Inflammatory macrophage (primary cell): ENCODE data around the gene MRPL52.
"Not testable (repeated sequence)": the region's sequence is repeated elsewhere in the genome, so short reads cannot be mapped to it uniquely, and the experiment has no call there.

ENCODE experiments used
- DNase-seq, 2 donors: peaks; one replicate each; pipeline ENCODE4 v3.0.0-alpha.2; 2020 to 2022
- total RNA-seq, 18 experiments: gene quantifications; one replicate each; lab custom pipeline; 2026; ENCODE audit warnings: mixed read lengths in 6 of 18, inconsistent platforms in 2 of 18; lab: John Stamatoyannopoulos, UW

The MRPL52 gene
- total RNA-seq, result 15.2 to 38.3 (median 24.1) reads per million in 18 experiments

- DNase-seq, result peak; percentile 93 to 95
Observed at GRCh38 chr14:22829661-22830442, at the start of gene MRPL52. TSS of gene MRPL52 (plus strand) at chr14:22829887. CDS start at chr14:22829913, 26 bp downstream.

- DNase-seq, result no peak
Observed at GRCh38 chr14:22780105-22780679, 49.5 kb upstream of the MRPL52 start.

- DNase-seq, result no peak
Observed at GRCh38 chr14:22780941-22781300, 48.8 kb upstream of the MRPL52 start.

- DNase-seq, result no peak
Observed at GRCh38 chr14:22781301-22781991, 48.2 kb upstream of the MRPL52 start.

GRCh38 chr14:22786685-22787084 lies 43.0 kb upstream of the MRPL52 start:
- DNase-seq, result no peak

- DNase-seq, result peak; percentile 66 to 86
Observed at GRCh38 chr14:22791301-22791700, 38.4 kb upstream of the MRPL52 start.

GRCh38 chr14:22792158-22792557 lies 37.5 kb upstream of the MRPL52 start:
- DNase-seq, result no peak

- DNase-seq, result not testable (repeated sequence)
Observed at GRCh38 chr14:22793550-22793949, 36.1 kb upstream of the MRPL52 start.

- no peak for DNase-seq
Observed at GRCh38 chr14:22793976-22794375, 35.7 kb upstream of the MRPL52 start.

GRCh38 chr14:22794551-22794951 lies 35.1 kb upstream of the MRPL52 start:
- no peak for DNase-seq

- DNase-seq, result no peak
Observed at GRCh38 chr14:22796087-22796707, 33.5 kb upstream of the MRPL52 start.

GRCh38 chr14:22797017-22797917 lies 32.4 kb upstream of the MRPL52 start:
- DNase-seq, result no peak

GRCh38 chr14:22798528-22798927 lies 31.2 kb upstream of the MRPL52 start:
- peak; percentile 69 for DNase-seq

GRCh38 chr14:22800346-22800745 lies 29.3 kb upstream of the MRPL52 start:
- peak; percentile 63 to 87 for DNase-seq

GRCh38 chr14:22801716-22802115 lies 28.0 kb upstream of the MRPL52 start:
- DNase-seq, result peak; percentile 33 to 48

GRCh38 chr14:22802860-22803686 lies 26.6 kb upstream of the MRPL52 start:
- no peak for DNase-seq

GRCh38 chr14:22803687-22803974 lies 26.1 kb upstream of the MRPL52 start:
- DNase-seq, result no peak

- not testable (repeated sequence) for DNase-seq
Observed at GRCh38 chr14:22805235-22805634, 24.5 kb upstream of the MRPL52 start.

GRCh38 chr14:22807432-22808087 lies 22.1 kb upstream of the MRPL52 start:
- no peak for DNase-seq

GRCh38 chr14:22808388-22809209 lies 21.1 kb upstream of the MRPL52 start:
- DNase-seq, result no peak
